ENCODE measurements around the gene MIDN. TPM values are rescaled to one million over a fixed set of nuclear protein-coding genes. Genes with fewer than 3 reads are reported as not detected.
A peak's percentile ranks its signal among the peaks of the same experiment; 100 is the strongest.
"Not testable (repeated sequence)": the region's sequence is repeated elsewhere in the genome, so short reads cannot be mapped to it uniquely, and the experiment has no call there.

Gene MIDN
- total RNA-seq (2014; rRNA removed) = 12.6 and 15.6 TPM in 2 replicates
- 25.7 TPM for polyA plus RNA-seq (2012)

GRCh38 chr19:1248139-1248785 lies at the start of gene MIDN:
Gene MIDN, plus strand, starts transcription at chr19:1248583. Its CDS starts 1,714 bp downstream, at chr19:1250297.
- peak; percentile 91 for DNase-seq (ENCODE audit: low read depth)

DNA sequence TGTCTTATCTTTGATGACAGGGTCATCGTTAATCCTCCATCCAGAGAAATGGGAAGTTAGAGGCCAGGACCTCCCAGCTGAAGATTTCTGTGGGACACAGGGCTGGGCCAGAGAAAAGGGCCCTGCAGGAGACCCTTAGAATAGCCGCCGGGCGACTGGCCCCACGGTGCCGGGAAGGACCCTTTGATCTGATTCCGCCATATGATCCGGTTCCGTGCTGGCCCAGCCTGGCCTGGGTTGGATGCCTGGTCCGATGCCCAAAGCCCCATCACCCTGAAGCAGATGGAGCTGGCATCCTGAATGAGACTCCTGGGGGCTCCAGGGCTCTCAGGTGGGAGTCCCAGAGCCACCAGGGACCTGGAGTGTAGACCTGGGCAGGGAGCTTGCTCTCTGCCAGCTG lies 48.9 kb upstream of the MIDN start:
- DNase-seq (ENCODE audit: low read depth) = no peak

DNA sequence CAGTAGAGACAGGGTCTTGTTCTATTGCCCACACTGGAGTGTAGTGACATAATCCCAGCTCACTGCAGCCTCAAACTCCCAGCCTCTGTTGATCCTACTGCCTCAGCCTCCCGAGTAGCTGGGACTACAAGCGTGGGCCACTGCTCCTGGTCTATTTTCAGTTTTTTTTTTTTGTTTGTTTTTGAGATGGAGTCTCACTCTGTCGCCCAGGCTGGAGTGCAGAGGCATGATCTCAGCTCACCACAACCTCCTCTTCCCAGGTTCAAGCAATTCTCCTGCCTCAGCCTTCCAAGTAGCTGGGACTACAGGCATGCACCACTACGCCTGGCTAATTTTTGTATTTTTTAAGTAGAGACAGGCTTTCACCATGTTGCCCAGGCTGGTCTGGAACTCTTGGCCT lies 47.8 kb upstream of the MIDN start:
- not testable (repeated sequence) for DNase-seq (ENCODE audit: low read depth)

GRCh38 chr19:1205114-1206099 lies 43.0 kb upstream of the MIDN start, which contains the start of gene STK11:
Gene STK11, plus strand, starts transcription at chr19:1205778. Its CDS starts 1,136 bp downstream, at chr19:1206914.
- peak; percentile 96 for DNase-seq (ENCODE audit: low read depth)

DNA sequence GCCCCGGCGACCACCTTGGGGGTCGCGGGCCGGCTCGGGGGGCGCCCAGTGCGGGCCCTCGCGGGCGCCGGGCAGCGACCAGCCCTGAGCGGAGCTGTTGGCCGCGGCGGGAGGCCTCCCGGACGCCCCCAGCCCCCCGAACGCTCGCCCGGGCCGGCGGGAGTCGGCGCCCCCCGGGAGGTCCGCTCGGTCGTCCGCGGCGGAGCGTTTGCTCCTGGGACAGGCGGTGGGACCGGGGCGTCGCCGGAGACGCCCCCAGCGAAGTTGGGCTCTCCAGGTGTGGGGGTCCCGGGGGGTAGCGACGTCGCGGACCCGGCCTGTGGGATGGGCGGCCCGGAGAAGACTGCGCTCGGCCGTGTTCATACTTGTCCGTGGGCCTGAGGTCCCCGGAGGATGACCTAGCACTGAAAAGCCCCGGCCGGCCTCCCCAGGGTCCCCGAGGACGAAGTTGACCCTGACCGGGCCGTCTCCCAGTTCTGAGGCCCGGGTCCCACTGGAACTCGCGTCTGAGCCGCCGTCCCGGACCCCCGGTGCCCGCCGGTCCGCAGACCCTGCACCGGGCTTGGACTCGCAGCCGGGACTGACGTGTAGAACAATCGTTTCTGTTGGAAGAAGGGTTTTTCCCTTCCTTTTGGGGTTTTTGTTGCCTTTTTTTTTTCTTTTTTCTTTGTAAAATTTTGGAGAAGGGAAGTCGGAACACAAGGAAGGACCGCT lies 42.1 kb upstream of the MIDN start:
- DNase-seq (ENCODE audit: low read depth) = no peak

DNA sequence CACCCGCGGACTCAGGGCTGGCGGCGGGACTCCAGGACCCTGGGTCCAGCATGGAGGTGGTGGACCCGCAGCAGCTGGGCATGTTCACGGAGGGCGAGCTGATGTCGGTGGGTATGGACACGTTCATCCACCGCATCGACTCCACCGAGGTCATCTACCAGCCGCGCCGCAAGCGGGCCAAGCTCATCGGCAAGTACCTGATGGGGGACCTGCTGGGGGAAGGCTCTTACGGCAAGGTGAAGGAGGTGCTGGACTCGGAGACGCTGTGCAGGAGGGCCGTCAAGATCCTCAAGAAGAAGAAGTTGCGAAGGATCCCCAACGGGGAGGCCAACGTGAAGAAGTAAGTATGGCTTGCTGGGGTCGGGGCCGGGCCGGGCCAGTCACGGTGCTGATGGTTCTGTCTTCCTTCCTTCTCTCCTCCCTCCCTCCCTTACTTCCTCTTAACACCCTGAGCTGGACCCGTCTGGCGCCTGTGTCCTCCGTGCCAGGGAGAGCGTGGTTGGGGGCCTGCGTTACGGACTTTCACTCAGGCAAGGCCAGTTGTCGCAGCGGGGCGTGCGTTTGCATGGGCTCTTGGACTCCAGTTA lies 41.4 kb upstream of the MIDN start:
- DNase-seq (ENCODE audit: low read depth) = no peak

DNA sequence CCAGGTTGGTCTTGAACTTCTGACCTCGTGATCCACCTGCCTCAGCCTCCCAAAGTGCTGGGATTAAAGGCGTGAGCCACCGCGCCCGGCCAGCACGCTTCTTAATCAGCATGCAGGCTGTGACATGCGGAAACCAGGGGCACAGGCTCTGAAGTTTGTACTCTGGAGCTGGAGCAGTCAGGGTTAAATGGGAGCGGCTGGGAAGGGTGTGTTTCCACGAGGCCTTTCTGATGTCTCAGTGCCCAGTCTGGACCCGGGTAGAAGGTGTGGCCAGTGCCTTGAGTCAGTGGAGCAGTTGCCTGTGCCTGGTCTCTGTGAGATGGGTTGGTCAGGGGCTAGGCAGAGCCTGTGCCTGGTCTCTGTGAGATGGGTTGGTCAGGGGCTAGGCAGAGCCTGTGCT lies 39.6 kb upstream of the MIDN start:
- DNase-seq (ENCODE audit: low read depth) = not testable (repeated sequence)

- DNase-seq (ENCODE audit: low read depth) = no peak
Observed at GRCh38 chr19:1210227-1210538, 38.2 kb upstream of the MIDN start.

GRCh38 chr19:1211494-1212234 lies 36.7 kb upstream of the MIDN start:
- DNase-seq (ENCODE audit: low read depth) = no peak

DNA sequence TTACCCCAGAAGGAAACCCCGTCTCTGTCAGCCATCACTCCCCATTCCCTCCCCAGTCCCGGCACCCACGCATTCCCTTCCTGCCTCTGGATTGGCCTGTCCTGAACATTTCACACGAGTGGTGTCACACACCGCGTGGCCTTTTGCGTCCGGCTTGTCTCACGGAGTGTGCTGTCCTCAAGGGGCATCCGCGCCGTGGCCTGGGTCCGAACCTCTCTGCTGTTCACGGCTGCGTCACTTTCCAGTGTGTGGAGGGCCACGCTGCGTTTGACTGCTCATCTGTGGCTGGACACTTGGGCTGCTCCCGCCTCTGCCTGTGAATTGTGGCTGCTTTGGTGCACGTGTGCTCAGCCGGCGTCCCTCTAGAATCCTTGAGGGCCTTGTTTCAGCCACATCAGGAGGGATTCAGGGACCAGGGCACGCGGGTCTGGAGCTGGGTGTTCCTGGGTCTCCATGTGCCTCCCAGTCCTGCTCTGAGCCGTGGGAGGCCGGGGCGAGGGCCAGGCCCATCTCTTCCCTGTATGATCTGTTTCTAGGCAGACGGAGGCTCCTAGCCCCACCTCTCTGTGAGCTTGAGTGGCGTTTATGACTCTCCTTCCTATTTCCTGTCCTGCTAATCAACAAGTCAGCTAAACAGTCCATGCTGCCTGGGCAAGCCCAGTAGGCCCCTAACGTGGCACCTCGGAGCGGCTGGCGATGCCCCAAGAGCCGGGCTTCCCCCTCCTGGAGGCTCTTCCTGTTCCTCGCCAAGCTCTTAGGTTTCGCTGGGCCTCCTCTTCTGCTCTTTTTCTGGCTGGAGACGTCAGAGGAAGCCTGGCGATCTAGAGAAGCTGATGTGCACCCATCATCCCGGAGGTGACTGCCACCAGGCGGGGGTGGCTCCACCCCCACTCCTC lies 34.7 kb upstream of the MIDN start:
- DNase-seq (ENCODE audit: low read depth) = no peak

- DNase-seq (ENCODE audit: low read depth) = no peak
Observed at GRCh38 chr19:1214299-1214861, 34.0 kb upstream of the MIDN start.

DNA sequence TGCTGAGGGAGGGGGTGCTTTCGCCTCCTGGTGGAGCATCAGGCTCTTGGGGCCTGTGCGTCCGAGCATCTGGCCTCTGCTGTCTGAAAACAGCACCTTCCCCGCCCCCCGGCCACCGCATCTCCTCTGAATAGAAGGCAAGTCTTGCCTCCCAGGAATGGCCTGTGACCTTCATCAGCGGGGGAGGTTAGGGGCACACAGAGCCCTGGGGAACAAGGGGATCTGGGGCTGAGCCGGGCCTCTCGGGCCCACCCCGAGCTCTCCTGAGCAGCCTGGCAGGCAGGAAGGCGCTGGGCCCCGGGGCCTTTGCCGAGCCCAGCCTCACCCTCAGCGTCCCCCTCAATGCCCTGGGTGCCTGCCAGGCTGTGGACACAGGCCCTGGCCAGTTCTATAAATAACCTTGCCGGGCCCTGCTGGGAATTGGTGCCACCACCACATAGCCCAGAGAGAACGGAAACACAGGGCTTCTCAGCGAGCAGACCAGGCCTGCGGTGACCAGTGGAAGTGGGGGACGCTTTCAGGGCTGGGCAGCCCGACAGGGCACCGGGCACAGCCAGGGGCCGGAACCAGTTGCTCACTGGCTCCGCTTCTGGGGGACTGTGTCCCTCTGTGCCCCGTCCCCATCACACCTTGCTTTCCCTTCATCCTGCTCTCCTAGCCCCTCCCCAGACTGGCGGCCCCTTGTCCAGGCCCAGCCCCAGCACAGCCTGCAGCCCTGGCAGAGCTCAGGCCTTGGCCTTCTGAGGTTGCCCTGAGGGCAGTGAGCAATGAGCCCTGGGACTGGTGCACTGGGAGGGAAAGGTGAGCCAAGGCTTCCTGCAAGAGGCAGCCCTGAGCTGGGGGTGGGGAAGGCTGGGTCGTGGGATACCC lies 33.3 kb upstream of the MIDN start:
- peak; percentile 72 for DNase-seq (ENCODE audit: low read depth)

GRCh38 chr19:1216756-1217155 lies 31.6 kb upstream of the MIDN start:
- DNase-seq (ENCODE audit: low read depth) = no peak

DNA sequence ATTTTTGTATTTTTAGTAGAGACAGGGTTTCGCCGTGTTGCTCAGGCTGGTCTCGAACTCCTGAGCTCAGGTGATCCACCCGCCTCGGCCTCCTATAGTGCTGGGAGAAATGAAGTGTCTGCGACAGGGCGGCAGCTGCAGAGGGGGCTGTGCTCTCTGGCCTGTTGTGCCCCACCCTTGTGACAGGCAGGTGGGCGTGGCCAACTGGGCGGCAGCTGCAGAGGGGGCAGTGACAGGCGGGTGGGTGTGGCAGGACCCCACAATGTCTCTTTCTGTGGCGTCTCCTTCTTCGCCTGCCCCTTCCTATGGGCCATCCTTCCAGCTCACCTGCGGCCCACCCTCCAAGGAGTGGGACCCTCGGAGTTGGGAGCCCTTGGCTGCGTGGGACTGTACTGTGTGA lies 31.0 kb upstream of the MIDN start:
- peak; percentile 51 for DNase-seq (ENCODE audit: low read depth)

DNA sequence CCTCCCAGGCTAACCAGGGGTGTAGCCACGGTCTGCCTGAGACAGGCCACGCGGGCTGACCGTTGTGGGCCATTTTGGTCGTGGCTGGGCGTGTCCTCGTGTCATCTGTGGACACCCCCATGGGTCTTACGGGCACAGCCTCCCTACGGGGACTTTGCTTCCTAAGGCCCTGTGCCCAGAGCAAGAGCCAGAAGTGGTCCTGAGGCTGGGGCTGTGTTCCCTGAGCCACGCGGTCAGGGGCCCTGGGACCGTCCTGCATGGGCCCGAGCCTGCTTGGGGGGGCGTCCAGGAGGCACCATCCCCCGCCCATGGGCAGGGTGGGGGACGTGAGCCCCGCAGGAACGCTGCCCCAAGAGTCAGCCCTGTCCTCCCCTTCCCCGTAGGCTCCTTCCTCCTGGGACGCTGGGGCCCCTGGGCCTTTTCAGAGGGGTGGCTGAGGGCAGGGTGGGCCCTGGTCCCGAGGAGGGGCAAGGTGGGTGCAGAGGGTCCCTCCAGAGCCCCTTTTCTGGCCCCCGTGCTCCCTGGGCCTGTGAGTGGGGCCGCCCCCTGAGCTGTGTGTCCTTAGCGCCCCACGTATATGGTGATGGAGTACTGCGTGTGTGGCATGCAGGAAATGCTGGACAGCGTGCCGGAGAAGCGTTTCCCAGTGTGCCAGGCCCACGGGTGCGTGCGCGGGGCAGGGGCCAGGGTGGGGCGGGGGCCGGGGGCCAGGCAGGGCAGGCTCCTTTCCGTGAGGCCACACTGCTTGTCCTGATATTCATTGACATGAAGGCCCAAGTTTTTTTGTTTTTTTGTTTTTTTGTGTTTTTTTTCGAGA lies 29.4 kb upstream of the MIDN start:
- DNase-seq (ENCODE audit: low read depth) = no peak

GRCh38 chr19:1219786-1220476 lies 28.5 kb upstream of the MIDN start:
- DNase-seq (ENCODE audit: low read depth) = no peak

DNA sequence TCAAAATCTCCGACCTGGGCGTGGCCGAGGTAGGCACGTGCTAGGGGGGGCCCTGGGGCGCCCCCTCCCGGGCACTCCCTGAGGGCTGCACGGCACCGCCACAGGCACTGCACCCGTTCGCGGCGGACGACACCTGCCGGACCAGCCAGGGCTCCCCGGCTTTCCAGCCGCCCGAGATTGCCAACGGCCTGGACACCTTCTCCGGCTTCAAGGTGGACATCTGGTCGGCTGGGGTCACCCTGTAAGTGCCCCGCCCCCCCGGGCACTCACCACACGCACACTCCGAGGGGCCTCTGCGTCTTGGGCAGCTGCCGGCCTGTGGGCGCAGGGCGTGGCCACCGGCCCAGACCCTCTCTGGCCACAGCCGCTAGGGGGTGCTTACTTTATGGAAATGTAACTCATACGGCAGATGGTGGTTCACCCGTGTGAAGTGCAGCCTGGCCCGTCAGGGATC lies 27.9 kb upstream of the MIDN start:
- no peak for DNase-seq (ENCODE audit: low read depth)
